Panc1 (cell line): ENCODE measurements around the gene JAKMIP3. TPM values are rescaled to one million over a fixed set of nuclear protein-coding genes. Genes with fewer than 3 reads are reported as not detected.

Experiments
- ATAC-seq: fragments of 200-7000 bp; cut with Tn5 transposase; 2 replicates; pipeline ENCODE4 v1.9.1; 2020; ENCODE audit warnings: mild to moderate bottlenecking, moderate library complexity
- BruUV-seq: library from RNA; stranded (reverse); fragments of 400-500 nt; replicated peaks from 2 replicates; lab custom pipeline; 2021; lab: Mats Ljungman, UMichigan
- CTCF ChIA-PET: fragments of 300-600 bp; sonication (Branson Sonifier 250); formaldehyde crosslinking; loops from one replicate; lab custom pipeline; 2022; ENCODE audit warnings: antibody characterized with exemption; lab: Charles Lee
- POLR2A ChIA-PET: fragments of 300-600 bp; sonication (Branson Sonifier 250); formaldehyde crosslinking; loops from one replicate; lab custom pipeline; 2022; ENCODE audit warnings: antibody characterized with exemption; lab: Charles Lee
- DNase-seq: peaks from one replicate; pipeline ENCODE4 v3.0.0-alpha.2; 2010; ENCODE audit warnings: low read depth, low spot score
- H3K27ac ChIP-seq: 2 replicates; pipeline ENCODE4 v1.5.1; 2011; ENCODE audit warnings: mild to moderate bottlenecking, low read length, inconsistent platforms
- H3K27me3 ChIP-seq: fragments of 200-500 bp; sonication (Bioruptor generic); 2 replicates; pipeline ENCODE4 v1.6.0; 2014; ENCODE audit warnings: low read length, inconsistent platforms; ENCODE audit not compliant: control insufficient read depth, insufficient read depth
- H3K36me3 ChIP-seq: fragments of 200-500 bp; sonication (Bioruptor generic); 2 replicates; pipeline ENCODE4 v1.5.1; 2014; ENCODE audit warnings: inconsistent platforms, mild to moderate bottlenecking, low read length, moderate library complexity; ENCODE audit not compliant: control insufficient read depth, insufficient read depth
- H3K4me1 ChIP-seq: 2 replicates; pipeline ENCODE4 v1.5.1; 2011; ENCODE audit warnings: inconsistent platforms, mild to moderate bottlenecking, low read length, moderate library complexity; ENCODE audit not compliant: control insufficient read depth, insufficient read depth
- H3K4me3 ChIP-seq, 2 experiments: 2 replicates each; pipeline ENCODE4 v1.5.1; 2011 to 2012; ENCODE audit warnings: low read depth in 2 of 2, low read length in 2 of 2, mild to moderate bottlenecking in 2 of 2, inconsistent platforms in 1 of 2, moderate library complexity in 1 of 2
- H3K9me3 ChIP-seq: fragments of 200-500 bp; sonication (Bioruptor generic); 2 replicates; pipeline ENCODE4 v1.5.1; 2014; ENCODE audit warnings: low read depth, mild to moderate bottlenecking, inconsistent platforms, low read length, moderate library complexity; ENCODE audit not compliant: control insufficient read depth, insufficient read depth
- POLR2AphosphoS5 ChIP-seq: IDR thresholded peaks from 2 replicates; pipeline ENCODE4 v1.6.1; 2012; ENCODE audit warnings: mild to moderate bottlenecking, low read depth, low read length, moderate library complexity
- SIN3A ChIP-seq: IDR thresholded peaks from 2 replicates; pipeline ENCODE4 v1.6.1; 2012; ENCODE audit warnings: low read depth, mild to moderate bottlenecking, low read length, moderate library complexity, borderline replicate concordance; ENCODE audit not compliant: insufficient read depth
- TCF7L2 ChIP-seq: IDR thresholded peaks from 2 replicates; pipeline ENCODE4 v1.6.1; 2011; ENCODE audit warnings: mild to moderate bottlenecking, low read depth, low read length, inconsistent platforms
- in situ Hi-C: cut with HindIII; loops from 2 replicates; pipeline ENCODE4 v1.10.0; 2016; ENCODE audit warnings: low sequenced_read_pairs, low pct_unique_long_range_greater_than_20kb
- intact Hi-C: fragments of 100-400 bp; cut with micrococcal nuclease; formaldehyde crosslinking; loops from one replicate; pipeline ENCODE4 v1.10.0; 2022; ENCODE audit not compliant: unreplicated experiment
- total RNA-seq: library from RNA; stranded (reverse); gene quantifications from one replicate; pipeline ENCODE4 v1.2.1, GENCODE V29; 2021; ENCODE audit not compliant: unreplicated experiment
- TF ChIP-seq, protein P1 (sequence below): fragments of 450-650 bp; IDR thresholded peaks from 2 replicates; pipeline ENCODE4 v1.5.1; 2017; ENCODE audit warnings: mild to moderate bottlenecking
- TF ChIP-seq, protein P2 (sequence below), 2 experiments: IDR thresholded peaks; 2 replicates each; pipeline ENCODE4 v1.6.1; 2011 to 2012; ENCODE audit warnings: low read depth in 2 of 2, control low read depth in 1 of 2, low read length in 1 of 2, mild to moderate bottlenecking in 1 of 2, moderate library complexity in 1 of 2; ENCODE audit not compliant: insufficient read depth in 1 of 2

The JAKMIP3 gene
- total RNA-seq, 1 experiment from 2014 or later = 1.5 TPM

DNA sequence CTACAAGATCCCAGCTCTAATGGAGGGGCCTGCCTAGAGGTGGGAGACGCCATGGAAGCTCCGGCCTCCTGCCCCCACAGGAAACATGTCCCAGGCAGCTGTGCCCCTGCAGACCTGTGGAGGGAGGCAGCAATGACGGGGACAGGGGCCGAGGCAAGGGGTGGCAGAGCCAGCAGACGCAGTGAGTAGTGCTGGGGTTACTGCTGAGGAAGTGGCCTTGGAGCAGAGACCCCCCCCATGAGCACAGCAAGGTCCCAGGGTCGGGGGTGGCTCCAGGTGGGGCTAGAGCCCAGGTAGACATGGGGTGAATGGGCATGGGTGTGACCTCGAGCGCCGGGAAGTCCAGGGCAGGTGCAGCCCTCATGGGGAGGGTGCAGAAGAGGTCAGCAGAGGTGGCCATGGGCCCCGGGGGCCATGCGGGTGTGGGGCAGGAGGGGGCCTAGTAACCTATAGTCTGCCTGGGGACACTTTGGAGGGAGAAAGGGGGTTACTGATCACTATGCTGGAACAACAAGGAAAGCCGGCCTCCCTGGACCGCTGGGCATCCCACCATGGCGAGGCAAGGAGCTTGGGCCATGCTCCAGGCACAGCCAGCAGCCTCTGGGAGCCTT lies 45.5 kb downstream of the JAKMIP3 start:
- H3K27me3 ChIP-seq = no peaks in the 10 kb centered on the region
- DNase-seq (no peak), ATAC-seq (no peak)
- H3K36me3 ChIP-seq = no peaks in the 10 kb centered on the region
- ChIA-PET CTCF (no interaction called here), POLR2A (no interaction called here)
- H3K4me3 ChIP-seq = no peak overlapping the region
- H3K4me1 ChIP-seq = no peaks in the 10 kb centered on the region
- intact Hi-C loops (no loop called here), in situ Hi-C loops (no loop called here)
- H3K9me3 ChIP-seq = no peaks in the 10 kb centered on the region
- TF ChIP-seq SIN3A (no peak), POLR2AphosphoS5 (no peak), TCF7L2 (no peak)
- TF ChIP-seq, protein P1, sequence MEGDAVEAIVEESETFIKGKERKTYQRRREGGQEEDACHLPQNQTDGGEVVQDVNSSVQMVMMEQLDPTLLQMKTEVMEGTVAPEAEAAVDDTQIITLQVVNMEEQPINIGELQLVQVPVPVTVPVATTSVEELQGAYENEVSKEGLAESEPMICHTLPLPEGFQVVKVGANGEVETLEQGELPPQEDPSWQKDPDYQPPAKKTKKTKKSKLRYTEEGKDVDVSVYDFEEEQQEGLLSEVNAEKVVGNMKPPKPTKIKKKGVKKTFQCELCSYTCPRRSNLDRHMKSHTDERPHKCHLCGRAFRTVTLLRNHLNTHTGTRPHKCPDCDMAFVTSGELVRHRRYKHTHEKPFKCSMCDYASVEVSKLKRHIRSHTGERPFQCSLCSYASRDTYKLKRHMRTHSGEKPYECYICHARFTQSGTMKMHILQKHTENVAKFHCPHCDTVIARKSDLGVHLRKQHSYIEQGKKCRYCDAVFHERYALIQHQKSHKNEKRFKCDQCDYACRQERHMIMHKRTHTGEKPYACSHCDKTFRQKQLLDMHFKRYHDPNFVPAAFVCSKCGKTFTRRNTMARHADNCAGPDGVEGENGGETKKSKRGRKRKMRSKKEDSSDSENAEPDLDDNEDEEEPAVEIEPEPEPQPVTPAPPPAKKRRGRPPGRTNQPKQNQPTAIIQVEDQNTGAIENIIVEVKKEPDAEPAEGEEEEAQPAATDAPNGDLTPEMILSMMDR = no peak
- TF ChIP-seq, protein P2, sequence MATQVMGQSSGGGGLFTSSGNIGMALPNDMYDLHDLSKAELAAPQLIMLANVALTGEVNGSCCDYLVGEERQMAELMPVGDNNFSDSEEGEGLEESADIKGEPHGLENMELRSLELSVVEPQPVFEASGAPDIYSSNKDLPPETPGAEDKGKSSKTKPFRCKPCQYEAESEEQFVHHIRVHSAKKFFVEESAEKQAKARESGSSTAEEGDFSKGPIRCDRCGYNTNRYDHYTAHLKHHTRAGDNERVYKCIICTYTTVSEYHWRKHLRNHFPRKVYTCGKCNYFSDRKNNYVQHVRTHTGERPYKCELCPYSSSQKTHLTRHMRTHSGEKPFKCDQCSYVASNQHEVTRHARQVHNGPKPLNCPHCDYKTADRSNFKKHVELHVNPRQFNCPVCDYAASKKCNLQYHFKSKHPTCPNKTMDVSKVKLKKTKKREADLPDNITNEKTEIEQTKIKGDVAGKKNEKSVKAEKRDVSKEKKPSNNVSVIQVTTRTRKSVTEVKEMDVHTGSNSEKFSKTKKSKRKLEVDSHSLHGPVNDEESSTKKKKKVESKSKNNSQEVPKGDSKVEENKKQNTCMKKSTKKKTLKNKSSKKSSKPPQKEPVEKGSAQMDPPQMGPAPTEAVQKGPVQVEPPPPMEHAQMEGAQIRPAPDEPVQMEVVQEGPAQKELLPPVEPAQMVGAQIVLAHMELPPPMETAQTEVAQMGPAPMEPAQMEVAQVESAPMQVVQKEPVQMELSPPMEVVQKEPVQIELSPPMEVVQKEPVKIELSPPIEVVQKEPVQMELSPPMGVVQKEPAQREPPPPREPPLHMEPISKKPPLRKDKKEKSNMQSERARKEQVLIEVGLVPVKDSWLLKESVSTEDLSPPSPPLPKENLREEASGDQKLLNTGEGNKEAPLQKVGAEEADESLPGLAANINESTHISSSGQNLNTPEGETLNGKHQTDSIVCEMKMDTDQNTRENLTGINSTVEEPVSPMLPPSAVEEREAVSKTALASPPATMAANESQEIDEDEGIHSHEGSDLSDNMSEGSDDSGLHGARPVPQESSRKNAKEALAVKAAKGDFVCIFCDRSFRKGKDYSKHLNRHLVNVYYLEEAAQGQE (IDR thresholded peaks at IDR 0.05; ENCODE audit: insufficient read depth in 1 of 2, low read depth in 2 of 2, low read length in 1 of 2) = no peak
- BruUV-seq = no TSS peak
- H3K27ac ChIP-seq = no peak overlapping the region

DNA sequence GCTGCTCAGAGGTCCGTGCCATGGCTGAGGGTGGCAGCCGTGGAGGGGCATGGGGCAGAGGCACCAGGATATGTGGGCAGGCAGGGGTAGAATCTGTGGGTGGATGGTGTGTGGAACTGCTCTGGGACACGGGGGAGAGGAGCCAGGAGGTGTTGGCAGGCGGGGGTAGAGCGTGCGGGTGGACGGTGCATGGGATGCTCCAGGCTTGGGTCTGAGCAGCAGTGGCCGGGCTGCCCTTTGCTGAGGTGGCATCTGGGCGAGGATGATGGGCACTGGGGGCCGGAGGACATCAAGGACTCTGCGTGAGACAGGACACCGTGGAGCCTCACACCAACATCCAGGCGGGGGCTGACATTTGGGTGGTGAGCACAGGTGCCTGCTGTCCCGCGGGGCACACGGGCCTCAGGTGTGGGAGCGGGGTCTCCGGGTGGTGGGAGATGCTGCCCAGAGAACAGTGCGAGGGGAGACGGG lies 46.2 kb downstream of the JAKMIP3 start:
- H3K4me3 ChIP-seq = no peak overlapping the region
- TF ChIP-seq TCF7L2 = no peak
- TF ChIP-seq, protein P2 (IDR thresholded peaks at IDR 0.05; ENCODE audit: insufficient read depth in 1 of 2, low read depth in 2 of 2, low read length in 1 of 2) = no peak
- TF ChIP-seq, protein P1 = no peak
- TF ChIP-seq SIN3A = no peak
- no peak for TF ChIP-seq POLR2AphosphoS5
- no peaks in the 10 kb centered on the region for H3K9me3 ChIP-seq
- CTCF ChIA-PET = no interaction called here
- ATAC-seq = no peak
- H3K36me3 ChIP-seq = no peaks in the 10 kb centered on the region
- intact Hi-C loops = no loop called here
- no peaks in the 10 kb centered on the region for H3K27me3 ChIP-seq
- no peak for DNase-seq
- POLR2A ChIA-PET = no interaction called here
- in situ Hi-C loops = no loop called here
- no peaks in the 10 kb centered on the region for H3K4me1 ChIP-seq
- H3K27ac ChIP-seq = no peak overlapping the region
- no TSS peak for BruUV-seq
